VCaP (cell line): ENCODE data around the gene CHERP.

Source experiments
- H3K27ac ChIP-seq: fragments of 450-650 bp; 2 replicates; pipeline ENCODE4 v1.5.1; 2017
- TF ChIP-seq, protein P1 (sequence below): fragments of 450-650 bp; conservative IDR thresholded peaks from 2 replicates; pipeline ENCODE4 v1.5.1; 2017; ENCODE audit warnings: mild to moderate bottlenecking, moderate library complexity

The CHERP gene

DNA sequence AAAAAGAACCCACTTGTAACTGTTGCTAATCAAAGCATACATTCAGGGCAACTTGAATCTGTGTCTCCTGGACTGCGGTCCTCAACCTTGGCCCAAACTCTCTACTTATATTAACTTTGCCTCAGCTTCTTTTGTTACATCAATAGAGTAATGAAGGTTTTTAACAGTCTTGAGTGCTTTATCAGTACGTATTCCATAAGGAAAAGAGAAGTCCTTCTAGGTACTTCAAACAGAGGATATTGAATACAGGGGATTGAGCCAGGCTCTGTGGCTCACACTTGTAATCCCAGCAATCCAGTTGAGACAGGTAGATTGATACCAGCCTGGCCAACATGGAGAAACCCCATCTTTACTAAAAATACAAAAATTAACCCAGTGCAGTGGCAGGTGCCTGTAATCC is 69.2 kb downstream of the CHERP start:
- peak overlapping the region; percentile 91 for H3K27ac ChIP-seq

GRCh38 chr19:16472559-16472899 is 69.7 kb downstream of the CHERP start:
- peak overlapping the region; percentile 91 for H3K27ac ChIP-seq

More for the DNA sequence above, 69.2 kb downstream of the CHERP start:
- TF ChIP-seq, protein P1, sequence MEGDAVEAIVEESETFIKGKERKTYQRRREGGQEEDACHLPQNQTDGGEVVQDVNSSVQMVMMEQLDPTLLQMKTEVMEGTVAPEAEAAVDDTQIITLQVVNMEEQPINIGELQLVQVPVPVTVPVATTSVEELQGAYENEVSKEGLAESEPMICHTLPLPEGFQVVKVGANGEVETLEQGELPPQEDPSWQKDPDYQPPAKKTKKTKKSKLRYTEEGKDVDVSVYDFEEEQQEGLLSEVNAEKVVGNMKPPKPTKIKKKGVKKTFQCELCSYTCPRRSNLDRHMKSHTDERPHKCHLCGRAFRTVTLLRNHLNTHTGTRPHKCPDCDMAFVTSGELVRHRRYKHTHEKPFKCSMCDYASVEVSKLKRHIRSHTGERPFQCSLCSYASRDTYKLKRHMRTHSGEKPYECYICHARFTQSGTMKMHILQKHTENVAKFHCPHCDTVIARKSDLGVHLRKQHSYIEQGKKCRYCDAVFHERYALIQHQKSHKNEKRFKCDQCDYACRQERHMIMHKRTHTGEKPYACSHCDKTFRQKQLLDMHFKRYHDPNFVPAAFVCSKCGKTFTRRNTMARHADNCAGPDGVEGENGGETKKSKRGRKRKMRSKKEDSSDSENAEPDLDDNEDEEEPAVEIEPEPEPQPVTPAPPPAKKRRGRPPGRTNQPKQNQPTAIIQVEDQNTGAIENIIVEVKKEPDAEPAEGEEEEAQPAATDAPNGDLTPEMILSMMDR: no peak

- TF ChIP-seq, protein P1: no peak
- peak overlapping the region; percentile 91 for H3K27ac ChIP-seq
These were observed 71.1 kb downstream of the CHERP start for GRCh38 chr19:16470911-16471811.

- TF ChIP-seq, protein P1: no peak
- peak overlapping the region; percentile 91 for H3K27ac ChIP-seq
These were observed 71.7 kb downstream of the CHERP start for GRCh38 chr19:16470541-16470910.
